Gastroesophageal sphincter (tissue), 4 donors: ENCODE measurements around the gene FYN. TPM values are rescaled to one million over a fixed set of nuclear protein-coding genes. Genes with fewer than 3 reads are reported as not detected.

ENCODE experiments used
- ATAC-seq: fragments of 150-250 bp; one replicate; pipeline ENCODE4 v1.9.1; 2016; ENCODE audit warnings: mild to moderate bottlenecking, moderate library complexity
- H3K27ac ChIP-seq, 4 donors: fragments of 200-600 bp; sonication (generic) in 3 of 4; 1 replicate in 3 of 4; 2 replicates in 1 of 4; pipeline ENCODE4 v1.5.1; 2016 to 2019
- H3K27me3 ChIP-seq: fragments of 200-600 bp; sonication (generic); one replicate; pipeline ENCODE4 v1.5.1; 2019
- H3K36me3 ChIP-seq, 2 donors: fragments of 200-600 bp; sonication (generic); one replicate each; pipeline ENCODE4 v1.5.1; 2019; ENCODE audit warnings: control low read depth in 1 of 2
- H3K4me1 ChIP-seq, 3 donors: fragments of 200-600 bp; sonication (generic); 1 replicate in 2 of 3; 2 replicates in 1 of 3; pipeline ENCODE4 v1.5.1; 2016 to 2019; ENCODE audit warnings: control low read depth in 2 of 3
- H3K4me3 ChIP-seq, 2 donors: fragments of 200-600 bp; sonication (generic); one replicate each; pipeline ENCODE4 v1.5.1; 2019; ENCODE audit warnings: mild to moderate bottlenecking in 1 of 2, moderate library complexity in 1 of 2
- H3K9me3 ChIP-seq, 3 donors: fragments of 200-600 bp; sonication (generic); one replicate each; pipeline ENCODE4 v1.5.1; 2017 to 2019; ENCODE audit warnings: control low read depth in 2 of 3
- CTCF ChIP-seq, 4 experiments: fragments of 200-600 bp in 2 of 4; fragments of 450-650 bp in 2 of 4; sonication (generic) in 1 of 4; IDR thresholded peaks; one replicate each; pipeline ENCODE4 v1.5.1; 2017 to 2019; ENCODE audit warnings: antibody characterized with exemption in 4 of 4, mild to moderate bottlenecking in 2 of 4, moderate library complexity in 2 of 4
- EP300 ChIP-seq: sonication (generic); formaldehyde crosslinking; IDR thresholded peaks from one replicate; pipeline ENCODE4 v1.6.1; 2017; ENCODE audit warnings: antibody characterized with exemption, mild to moderate bottlenecking
- POLR2A ChIP-seq, 2 donors: fragments of 450-650 bp; IDR thresholded peaks; one replicate each; pipeline ENCODE4 v1.6.1; 2017; ENCODE audit warnings: antibody characterized with exemption in 2 of 2, mild to moderate bottlenecking in 2 of 2, moderate library complexity in 1 of 2
- POLR2AphosphoS5 ChIP-seq: sonication (generic); formaldehyde crosslinking; IDR thresholded peaks from one replicate; pipeline ENCODE4 v1.6.1; 2017; ENCODE audit warnings: antibody characterized with exemption
- WGBS, 2 donors: methylation state at CpG; one replicate each; pipeline ENCODE4 v1.1.5; 2018; ENCODE audit warnings: low coverage in 1 of 2; 5-methylcytosine and 5-hydroxymethylcytosine counted together
- total RNA-seq, 4 donors: library from RNA; depleted of rRNA; stranded (reverse); fragments of >200 nt; gene quantifications; one replicate each; pipeline ENCODE4 v1.1.0, GENCODE V29; 2016

FYN gene
- total RNA-seq, 4 donors from 2014 or later, result 58.6 to 101 (median 69.9) TPM

GRCh38 chr6:111848262-111848812, 24.9 kb downstream of the FYN start:
- Histone ChIP-seq H3K4me3 (no peak overlapping the region), H3K27me3 (no peaks in the 10 kb centered on the region), H3K36me3 (no peaks in the 10 kb centered on the region), H3K9me3 (no peaks in the 10 kb centered on the region), H3K27ac (no peak overlapping the region), H3K4me1 (peaks cover 0 to 77% (median 13%) of the 10 kb centered on the region in 3 donors)
- TF ChIP-seq POLR2A (IDR thresholded peaks at IDR 0.05), result no peak
- no peak for TF ChIP-seq EP300
- no peak for TF ChIP-seq CTCF (IDR thresholded peaks at IDR 0.05)
- TF ChIP-seq POLR2AphosphoS5, result no peak
- WGBS, 2 donors, result 94% methylated on average over 7 of the region's 7 CpGs
- ATAC-seq, result no peak

- 21 to 29% methylated on average over 2 to 5 of the region's 5 CpGs for WGBS, 2 donors
- Histone ChIP-seq H3K4me3 (no peak overlapping the region), H3K36me3 (no peaks in the 10 kb centered on the region), H3K9me3 (no peaks in the 10 kb centered on the region), H3K27ac (no peak overlapping the region), H3K27me3 (no peaks in the 10 kb centered on the region), H3K4me1 (peaks cover 0 to 74% (median 11%) of the 10 kb centered on the region in 3 donors)
- TF ChIP-seq POLR2A (IDR thresholded peaks at IDR 0.05) (no peak), POLR2AphosphoS5 (no peak), EP300 (no peak), CTCF (IDR thresholded peaks at IDR 0.05) (no peak)
- no peak for ATAC-seq
Measured at GRCh38 chr6:111846492-111847409, 26.5 kb downstream of the FYN start.

GRCh38 chr6:111846066-111846465, 27.2 kb downstream of the FYN start:
- no peaks in the 10 kb centered on the region for H3K36me3 ChIP-seq
- no peaks in the 10 kb centered on the region for H3K9me3 ChIP-seq
- TF ChIP-seq POLR2A (IDR thresholded peaks at IDR 0.05) (no peak), POLR2AphosphoS5 (no peak), CTCF (IDR thresholded peaks at IDR 0.05) (no peak), EP300 (no peak)
- ATAC-seq, result no peak
- 58 to 85% methylated on average over 2 to 4 of the region's 4 CpGs for WGBS, 2 donors
- no peak overlapping the region for H3K4me3 ChIP-seq
- H3K4me1 ChIP-seq, result peaks cover 0 to 74% (median 6%) of the 10 kb centered on the region in 3 donors
- H3K27me3 ChIP-seq, result no peaks in the 10 kb centered on the region
- no peak overlapping the region for H3K27ac ChIP-seq

- TF ChIP-seq CTCF (IDR thresholded peaks at IDR 0.05), result no peak
- no peak for TF ChIP-seq EP300
- TF ChIP-seq POLR2AphosphoS5, result no peak
- TF ChIP-seq POLR2A (IDR thresholded peaks at IDR 0.05), result no peak
- 67 to 82% methylated on average over 2 to 6 of the region's 8 CpGs for WGBS, 2 donors
- Histone ChIP-seq H3K27ac (no peak overlapping the region), H3K27me3 (no peaks in the 10 kb centered on the region), H3K4me3 (no peak overlapping the region), H3K36me3 (no peaks in the 10 kb centered on the region), H3K9me3 (no peaks in the 10 kb centered on the region), H3K4me1 (peaks cover 0 to 69% (median 6%) of the 10 kb centered on the region in 3 donors)
- ATAC-seq, result no peak
Measured at GRCh38 chr6:111845441-111845871, 27.8 kb downstream of the FYN start.
